B cell (primary cell): ENCODE data around the gene OTUD3.

Source experiments
- EZH2 ChIP-seq: IDR thresholded peaks from 2 replicates; pipeline ENCODE4 v1.6.1; 2012; ENCODE audit warnings: borderline replicate concordance, low read depth, mild to moderate bottlenecking, moderate library complexity, low read length; ENCODE audit not compliant: insufficient read depth, poor library complexity, severe bottlenecking
- TF ChIP-seq, protein P1 (sequence below): fragments of 200-600 bp; IDR thresholded peaks from one replicate; pipeline ENCODE4 v1.8.0; 2022; ENCODE audit warnings: antibody characterized with exemption, mild to moderate bottlenecking

GRCh38 chr1:19920132-19920710 lies 38.0 kb downstream of the OTUD3 start:
- TF ChIP-seq, protein P1, sequence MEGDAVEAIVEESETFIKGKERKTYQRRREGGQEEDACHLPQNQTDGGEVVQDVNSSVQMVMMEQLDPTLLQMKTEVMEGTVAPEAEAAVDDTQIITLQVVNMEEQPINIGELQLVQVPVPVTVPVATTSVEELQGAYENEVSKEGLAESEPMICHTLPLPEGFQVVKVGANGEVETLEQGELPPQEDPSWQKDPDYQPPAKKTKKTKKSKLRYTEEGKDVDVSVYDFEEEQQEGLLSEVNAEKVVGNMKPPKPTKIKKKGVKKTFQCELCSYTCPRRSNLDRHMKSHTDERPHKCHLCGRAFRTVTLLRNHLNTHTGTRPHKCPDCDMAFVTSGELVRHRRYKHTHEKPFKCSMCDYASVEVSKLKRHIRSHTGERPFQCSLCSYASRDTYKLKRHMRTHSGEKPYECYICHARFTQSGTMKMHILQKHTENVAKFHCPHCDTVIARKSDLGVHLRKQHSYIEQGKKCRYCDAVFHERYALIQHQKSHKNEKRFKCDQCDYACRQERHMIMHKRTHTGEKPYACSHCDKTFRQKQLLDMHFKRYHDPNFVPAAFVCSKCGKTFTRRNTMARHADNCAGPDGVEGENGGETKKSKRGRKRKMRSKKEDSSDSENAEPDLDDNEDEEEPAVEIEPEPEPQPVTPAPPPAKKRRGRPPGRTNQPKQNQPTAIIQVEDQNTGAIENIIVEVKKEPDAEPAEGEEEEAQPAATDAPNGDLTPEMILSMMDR: no peak
- no peak for TF ChIP-seq EZH2
